MCF 10A (cell line): ENCODE results near the gene MT1M. TPM values are rescaled to one million over a fixed set of nuclear protein-coding genes. Genes with fewer than 3 reads are reported as not detected.
"Not testable (repeated sequence)": the region's sequence is repeated elsewhere in the genome, so short reads cannot be mapped to it uniquely, and the experiment has no call there.

ENCODE experiments used
- BruUV-seq: library from RNA; stranded (reverse); fragments of 400-500 nt; replicated peaks from 2 replicates; lab custom pipeline; 2021; lab: Mats Ljungman, UMichigan
- CTCF ChIA-PET: fragments of 300-600 bp; sonication (Branson Sonifier 250); formaldehyde crosslinking; extraction: SDS; loops from one replicate; lab custom pipeline; 2021; ENCODE audit warnings: antibody characterized with exemption, inconsistent platforms; lab: Yijun Ruan, JAX
- POLR2A ChIA-PET: fragments of 300-600, 350-650 bp; sonication (Branson Sonifier 250); formaldehyde crosslinking; extraction: SDS; loops from one replicate; lab custom pipeline; 2020; ENCODE audit warnings: antibody characterized with exemption, inconsistent platforms; lab: Yijun Ruan, JAX
- DNase-seq: peaks from one replicate; pipeline ENCODE4 v3.0.0-alpha.2; 2018; ENCODE audit not compliant: unreplicated experiment
- H3K27ac Mint-ChIP-seq: one replicate; pipeline ENCODE4 v1.8.0; 2022; ENCODE audit warnings: mild to moderate bottlenecking, low read depth, mixed read lengths; ENCODE audit not compliant: unreplicated experiment
- H3K27me3 Mint-ChIP-seq: one replicate; pipeline ENCODE4 v1.8.0; 2022; ENCODE audit warnings: mixed read lengths; ENCODE audit not compliant: insufficient read depth, unreplicated experiment
- H3K36me3 Mint-ChIP-seq: one replicate; pipeline ENCODE4 v1.8.0; 2022; ENCODE audit warnings: mild to moderate bottlenecking, moderate library complexity, mixed read lengths; ENCODE audit not compliant: insufficient read depth, unreplicated experiment
- H3K4me1 Mint-ChIP-seq: one replicate; pipeline ENCODE4 v1.8.0; 2022; ENCODE audit warnings: mixed read lengths; ENCODE audit not compliant: insufficient read depth, unreplicated experiment
- H3K4me3 Mint-ChIP-seq: one replicate; pipeline ENCODE4 v1.8.0; 2022; ENCODE audit warnings: mild to moderate bottlenecking, moderate library complexity, mixed read lengths; ENCODE audit not compliant: unreplicated experiment
- H3K9me3 Mint-ChIP-seq: one replicate; pipeline ENCODE4 v1.8.0; 2022; ENCODE audit warnings: mixed read lengths; ENCODE audit not compliant: unreplicated experiment
- intact Hi-C: fragments of 100-400 bp; cut with micrococcal nuclease; formaldehyde crosslinking; loops from 2 replicates; pipeline ENCODE4 v1.14.1; 2022
- total RNA-seq: library from RNA; stranded (reverse); gene quantifications from 2 replicates; pipeline ENCODE4 v1.2.3, GENCODE V29; 2022
- TF ChIP-seq, protein P1 (sequence below): fragments of 200-600 bp; IDR thresholded peaks from one replicate; pipeline ENCODE4 v1.8.0; 2022; ENCODE audit warnings: antibody characterized with exemption, mild to moderate bottlenecking; ENCODE audit not compliant: unreplicated experiment

The MT1M gene
- total RNA-seq, 1 experiment from 2014 or later = not detected

DNA sequence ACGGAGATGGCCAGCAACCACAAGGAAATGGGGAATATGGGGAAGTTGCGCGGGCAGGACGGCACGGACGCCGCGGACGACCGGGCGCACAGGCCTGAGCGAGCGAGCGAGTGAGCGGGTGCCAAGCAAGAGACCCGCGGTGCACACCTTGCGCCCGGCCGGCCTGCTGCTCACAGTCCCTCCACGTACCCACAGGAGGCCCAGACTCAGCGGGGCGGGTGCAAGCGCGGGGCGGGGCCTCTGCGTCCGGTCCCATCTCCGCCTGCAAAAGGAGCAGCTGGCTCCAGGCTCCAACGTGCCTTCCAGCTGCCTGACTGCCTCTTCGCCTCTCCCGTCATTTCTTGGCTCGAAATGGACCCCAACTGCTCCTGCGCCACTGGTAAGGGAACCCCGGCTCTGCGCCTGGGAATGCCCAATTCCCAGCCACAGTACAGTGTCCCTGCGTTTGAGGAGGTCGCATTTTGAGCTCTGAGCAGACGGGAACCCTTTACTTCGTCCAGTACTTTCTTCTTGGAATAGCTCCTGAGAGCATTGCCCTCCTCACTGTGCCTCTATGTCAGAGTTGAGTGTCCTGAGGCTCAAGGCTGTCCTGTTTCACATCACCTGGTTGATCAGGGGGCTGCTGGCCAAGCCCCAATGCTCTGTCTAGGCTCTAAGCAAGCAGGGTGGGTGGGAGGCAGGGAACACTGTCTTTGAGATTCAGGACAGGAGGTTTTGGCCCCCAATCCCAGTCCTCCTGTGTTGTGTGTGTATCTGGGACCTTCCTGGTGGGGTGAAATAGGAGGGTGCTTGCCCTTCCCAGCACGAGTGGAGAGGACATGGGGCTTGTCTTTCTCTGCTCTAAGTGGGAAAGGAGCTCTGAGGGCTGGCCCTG is 15.0 kb upstream of the MT1M start:
- BruUV-seq = no TSS peak
- no peak overlapping the region for H3K27ac Mint-ChIP-seq
- CTCF ChIA-PET = interaction anchor here (0.9 kb wide), 1 partner anchor 17 kb away, joined by 3 read pairs; no protein-coding TSS in a partner anchor
- POLR2A ChIA-PET = interaction anchor here (15.3 kb wide), 2 partner anchors 8 to 64 kb away, joined by 793 to 1404 read pairs; partner anchors contain the start of genes MT1X and MT2A
- intact Hi-C loops = no loop called here
- TF ChIP-seq, protein P1, sequence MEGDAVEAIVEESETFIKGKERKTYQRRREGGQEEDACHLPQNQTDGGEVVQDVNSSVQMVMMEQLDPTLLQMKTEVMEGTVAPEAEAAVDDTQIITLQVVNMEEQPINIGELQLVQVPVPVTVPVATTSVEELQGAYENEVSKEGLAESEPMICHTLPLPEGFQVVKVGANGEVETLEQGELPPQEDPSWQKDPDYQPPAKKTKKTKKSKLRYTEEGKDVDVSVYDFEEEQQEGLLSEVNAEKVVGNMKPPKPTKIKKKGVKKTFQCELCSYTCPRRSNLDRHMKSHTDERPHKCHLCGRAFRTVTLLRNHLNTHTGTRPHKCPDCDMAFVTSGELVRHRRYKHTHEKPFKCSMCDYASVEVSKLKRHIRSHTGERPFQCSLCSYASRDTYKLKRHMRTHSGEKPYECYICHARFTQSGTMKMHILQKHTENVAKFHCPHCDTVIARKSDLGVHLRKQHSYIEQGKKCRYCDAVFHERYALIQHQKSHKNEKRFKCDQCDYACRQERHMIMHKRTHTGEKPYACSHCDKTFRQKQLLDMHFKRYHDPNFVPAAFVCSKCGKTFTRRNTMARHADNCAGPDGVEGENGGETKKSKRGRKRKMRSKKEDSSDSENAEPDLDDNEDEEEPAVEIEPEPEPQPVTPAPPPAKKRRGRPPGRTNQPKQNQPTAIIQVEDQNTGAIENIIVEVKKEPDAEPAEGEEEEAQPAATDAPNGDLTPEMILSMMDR = no peak
- H3K4me3 Mint-ChIP-seq = peak overlapping the region; percentile 40
- H3K27me3 Mint-ChIP-seq = no peaks in the 10 kb centered on the region
- H3K9me3 Mint-ChIP-seq = no peaks in the 10 kb centered on the region
- H3K36me3 Mint-ChIP-seq = no peaks in the 10 kb centered on the region
- peak; percentile 62 for DNase-seq
- H3K4me1 Mint-ChIP-seq = peaks cover 20% of the 10 kb centered on the region

DNA sequence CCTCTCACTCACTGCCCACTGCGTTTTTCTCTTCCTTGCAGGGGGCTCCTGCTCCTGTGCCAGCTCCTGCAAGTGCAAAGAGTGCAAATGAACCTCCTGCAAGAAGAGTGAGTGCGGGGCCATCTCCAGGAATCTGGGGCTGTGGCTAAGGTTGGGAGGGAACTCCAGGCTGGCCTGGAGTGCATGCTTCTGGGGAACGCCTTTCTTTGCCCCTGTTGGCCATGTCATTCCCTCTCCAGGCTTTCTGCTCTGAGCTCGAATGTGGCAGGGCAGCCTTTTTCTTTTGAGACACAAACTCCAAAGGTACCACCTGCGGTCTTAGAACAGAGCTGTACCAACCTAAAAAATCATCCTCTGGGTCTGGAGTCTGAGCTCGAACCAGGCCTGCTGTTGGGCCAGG is 14.3 kb upstream of the MT1M start:
- CTCF ChIA-PET = interaction anchor here (0.7 to 1.0 kb wide), 2 partner anchors 41 to 78 kb away, joined by 3 read pairs; no protein-coding TSS in a partner anchor
- no peak overlapping the region for H3K4me3 Mint-ChIP-seq

DNA sequence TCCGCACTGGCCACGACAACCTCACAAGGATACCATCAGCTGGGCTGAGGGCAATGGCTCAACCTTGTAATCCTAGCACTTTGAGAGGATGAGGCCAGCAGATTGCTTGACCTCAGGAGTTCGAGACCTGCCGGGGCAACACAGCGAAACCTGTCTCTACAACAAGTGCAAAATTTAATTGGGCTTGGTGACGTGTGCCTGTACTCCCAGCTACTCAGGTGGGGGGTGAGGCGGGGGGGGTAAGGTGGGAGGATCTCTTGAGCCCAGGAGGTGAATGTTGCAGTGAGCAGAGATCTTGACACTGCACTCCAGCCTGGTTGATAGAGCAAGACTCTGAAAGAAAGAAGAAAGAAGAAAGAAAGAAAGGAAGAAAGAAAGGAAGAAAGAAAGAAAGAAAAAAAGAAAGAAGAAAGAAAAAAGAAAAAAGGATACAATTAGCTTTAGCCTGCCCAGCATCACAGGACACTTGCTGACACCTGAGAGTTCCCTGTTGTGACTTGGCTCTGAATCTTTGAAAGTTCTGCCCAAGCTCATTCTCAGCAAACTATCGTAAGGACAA is 12.0 kb upstream of the MT1M start:
- Mint-ChIP-seq H3K27ac (no peak overlapping the region), H3K4me1 (peaks cover 8% of the 10 kb centered on the region), H3K9me3 (no peaks in the 10 kb centered on the region), H3K4me3 (no peak overlapping the region), H3K27me3 (no peaks in the 10 kb centered on the region), H3K36me3 (peaks cover 7% of the 10 kb centered on the region)
- no TSS peak for BruUV-seq
- intact Hi-C loops = no loop called here
- TF ChIP-seq, protein P1 = no peak
- no peak for DNase-seq
- POLR2A ChIA-PET = interaction anchor here (9.1 to 15.3 kb wide), 2 partner anchors 11 to 62 kb away, joined by 444 to 1404 read pairs; partner anchors contain the start of genes MT1X and MT2A
- CTCF ChIA-PET = no interaction called here

More for the DNA sequence above, 14.3 kb upstream of the MT1M start:
- H3K27me3 Mint-ChIP-seq = no peaks in the 10 kb centered on the region
- no TSS peak for BruUV-seq
- no peaks in the 10 kb centered on the region for H3K36me3 Mint-ChIP-seq
- DNase-seq = no peak
- H3K4me1 Mint-ChIP-seq = peaks cover 20% of the 10 kb centered on the region
- intact Hi-C loops = no loop called here
- TF ChIP-seq, protein P1 = no peak
- no peaks in the 10 kb centered on the region for H3K9me3 Mint-ChIP-seq
- H3K27ac Mint-ChIP-seq = no peak overlapping the region
- POLR2A ChIA-PET = interaction anchor here (1.1 to 15.3 kb wide), 4 partner anchors 9 to 64 kb away, joined by 3 to 1404 read pairs (median 400); partner anchors contain the start of genes MT1X and MT2A

DNA sequence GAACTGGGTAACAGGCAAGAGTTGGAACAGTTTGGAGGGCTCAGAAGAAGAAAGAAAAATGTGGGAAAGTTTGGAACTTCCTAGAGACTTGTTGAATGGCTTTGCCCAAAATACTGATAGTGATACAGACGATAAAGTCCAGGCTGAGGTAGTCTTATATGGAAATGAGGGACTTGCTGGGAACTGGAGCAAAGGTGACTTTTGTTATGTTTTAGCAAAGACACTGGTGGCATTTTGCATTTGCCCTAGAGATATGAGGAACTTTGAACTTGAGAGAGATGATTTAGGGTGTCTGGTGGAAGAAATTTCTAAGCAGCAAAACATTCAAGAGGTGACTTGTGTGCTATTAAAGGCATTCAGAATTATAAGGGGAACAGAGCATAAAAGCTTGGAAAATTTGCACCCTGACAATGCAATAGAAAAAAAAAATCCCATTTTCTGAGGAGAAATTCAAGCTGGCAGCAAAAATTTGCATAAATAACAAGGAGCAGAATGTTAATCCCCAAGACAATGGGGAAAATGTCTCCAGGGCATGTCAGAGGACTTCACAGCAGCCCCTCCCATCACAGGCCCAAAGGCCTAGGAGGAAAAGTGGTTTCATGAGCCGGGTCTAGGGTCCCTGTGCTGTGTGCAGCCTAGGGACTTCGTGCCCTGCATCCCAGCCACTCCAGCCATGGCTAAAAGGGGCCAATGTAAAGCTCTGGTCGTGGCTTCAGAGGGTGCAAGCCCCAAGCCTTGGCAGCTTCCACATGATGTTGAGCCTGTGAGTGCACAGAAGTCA is 10.6 kb upstream of the MT1M start:
- ChIA-PET POLR2A (interaction anchor here (9.1 to 15.3 kb wide), 2 partner anchors 12 to 61 kb away, joined by 444 to 1404 read pairs; partner anchors contain the start of genes MT1X and MT2A), CTCF (interaction anchor here (0.7 to 0.9 kb wide), 2 partner anchors 10 to 21 kb away, joined by 3 read pairs; no protein-coding TSS in a partner anchor)
- H3K4me1 Mint-ChIP-seq, BruUV-seq, DNase-seq, H3K9me3 Mint-ChIP-seq, intact Hi-C loops, H3K4me3 Mint-ChIP-seq, H3K27ac Mint-ChIP-seq, H3K27me3 Mint-ChIP-seq: not testable (repeated sequence)
- peaks cover 19% of the 10 kb centered on the region for H3K36me3 Mint-ChIP-seq

DNA sequence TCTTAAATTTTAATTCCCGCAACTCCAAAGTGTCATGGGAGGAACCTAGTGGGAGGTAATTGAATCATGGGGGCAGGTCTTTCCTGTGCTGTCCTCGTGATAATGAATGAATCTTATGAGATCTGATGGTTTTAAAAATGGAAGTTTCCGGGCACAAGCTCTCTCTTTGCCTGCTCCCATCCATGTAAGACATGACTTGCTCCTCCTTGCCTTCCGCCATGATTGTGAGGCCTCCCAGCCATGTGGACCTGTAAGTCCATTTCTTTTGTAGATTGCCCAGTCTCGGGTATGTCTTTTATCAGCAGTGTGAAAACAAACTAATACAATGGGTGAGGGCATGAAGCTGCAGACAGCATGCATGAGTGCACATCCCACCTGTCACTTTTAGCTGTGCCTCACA is 9.3 kb upstream of the MT1M start:
- H3K27ac Mint-ChIP-seq, DNase-seq, H3K9me3 Mint-ChIP-seq, H3K4me3 Mint-ChIP-seq, H3K4me1 Mint-ChIP-seq, intact Hi-C loops, BruUV-seq, H3K27me3 Mint-ChIP-seq: not testable (repeated sequence)
- CTCF ChIA-PET = interaction anchor here (0.9 to 1.4 kb wide), 4 partner anchors 8 to 79 kb away, joined by 3 to 6 read pairs (median 5); partner anchors contain the start of gene MT1X
- H3K36me3 Mint-ChIP-seq = peaks cover 30% of the 10 kb centered on the region
- POLR2A ChIA-PET = interaction anchor here (0.7 to 15.3 kb wide), 5 partner anchors 14 to 79 kb away, joined by 4 to 1404 read pairs (median 60); partner anchors contain the start of genes MT1F, MT1X and MT2A
